B cell (primary cell): Measurements from ENCODE around the gene CYP2W1. TPM values are rescaled to one million over a fixed set of nuclear protein-coding genes. Genes with fewer than 3 reads are reported as not detected.
A peak's percentile ranks its signal among the peaks of the same experiment; 100 is the strongest.

Source experiments
- ATAC-seq: fragments of 200-7000 bp; cut with Tn5 transposase; one replicate; pipeline ENCODE4 v1.10.0; 2021; ENCODE audit warnings: low read depth, mild to moderate bottlenecking, moderate number of reproducible peaks, moderate library complexity
- CTCF ChIA-PET: fragments of 350-600 bp; sonication (Branson Sonifier 250); formaldehyde crosslinking; loops from one replicate; lab custom pipeline; 2021; ENCODE audit warnings: antibody characterized with exemption, inconsistent platforms; lab: Charles Lee
- POLR2A ChIA-PET: fragments of 350-600 bp; sonication (Branson Sonifier 250); formaldehyde crosslinking; loops from one replicate; lab custom pipeline; 2021; ENCODE audit warnings: antibody characterized with exemption; lab: Charles Lee
- DNase-seq: peaks from one replicate; pipeline ENCODE4 v3.0.0; 2013
- H2AFZ ChIP-seq: 2 replicates; pipeline ENCODE4 v1.6.1; 2012; ENCODE audit warnings: mild to moderate bottlenecking, low read depth, low read length; ENCODE audit not compliant: insufficient read depth, poor library complexity, severe bottlenecking
- H3K27ac ChIP-seq, 2 donors: 1 replicate in 1 of 2; 2 replicates in 1 of 2; pipeline ENCODE4 v1.5.1; 2012 to 2013; ENCODE audit warnings: low read length in 2 of 2, mild to moderate bottlenecking in 2 of 2, moderate library complexity in 1 of 2
- H3K27me3 ChIP-seq, 4 experiments: fragments of 200-600 bp in 1 of 4; sonication (generic) in 1 of 4; replicated peaks in 1 of 4; 1 replicate in 2 of 4; 2 replicates in 2 of 4; pipeline versions ENCODE4 v1.6.1 to v1.7.0; 2013 to 2016; ENCODE audit warnings: low read length in 3 of 4, mild to moderate bottlenecking in 2 of 4, mixed read lengths in 1 of 4, moderate library complexity in 1 of 4; ENCODE audit not compliant: insufficient read depth in 4 of 4, control insufficient read depth in 3 of 4; ENCODE audit errors: control extremely low read depth in 1 of 4
- H3K36me3 ChIP-seq, 2 experiments: replicated peaks in 1 of 2; 1 replicate in 1 of 2; 2 replicates in 1 of 2; pipeline versions ENCODE4 v1.6.1 to v1.7.1; 2013; ENCODE audit warnings: low read length in 1 of 2; ENCODE audit not compliant: insufficient read depth in 2 of 2, control insufficient read depth in 1 of 2; ENCODE audit errors: control extremely low read depth in 1 of 2, extremely low read depth in 1 of 2
- H3K4me1 ChIP-seq, 2 donors: fragments of 200-600 bp in 1 of 2; sonication (generic) in 1 of 2; 1 replicate in 1 of 2; 2 replicates in 1 of 2; pipeline versions ENCODE4 v1.5.1 to v1.6.1; 2013 to 2017; ENCODE audit warnings: low read length in 2 of 2; ENCODE audit not compliant: control insufficient read depth in 2 of 2, insufficient read depth in 2 of 2
- H3K4me2 ChIP-seq: replicated peaks from 2 replicates; pipeline ENCODE3; 2012; ENCODE audit warnings: mild to moderate bottlenecking, low read depth, low read length; ENCODE audit not compliant: poor library complexity, severe bottlenecking
- H3K4me3 ChIP-seq, 5 experiments: fragments of 200-600 bp in 1 of 5; sonication (generic) in 1 of 5; 1 replicate in 3 of 5; 2 replicates in 2 of 5; pipeline versions ENCODE4 v1.5.1 to v1.7.0; 2011 to 2016; ENCODE audit warnings: low read length in 4 of 5, mild to moderate bottlenecking in 4 of 5, low read depth in 2 of 5, control low read depth in 1 of 5, moderate library complexity in 1 of 5; ENCODE audit not compliant: insufficient read depth in 1 of 5; ENCODE audit errors: control extremely low read depth in 1 of 5, extremely low read depth in 1 of 5
- H3K79me2 ChIP-seq: fragments of 200-600 bp; sonication (generic); one replicate; pipeline ENCODE4 v1.6.0; 2016; ENCODE audit warnings: low read length; ENCODE audit not compliant: control insufficient read depth, insufficient read depth
- H3K9ac ChIP-seq: fragments of 200-600 bp; sonication (generic); 2 replicates; pipeline ENCODE4 v1.6.1; 2017; ENCODE audit warnings: mild to moderate bottlenecking, low read length, moderate library complexity
- H3K9me3 ChIP-seq, 3 donors: one replicate each; pipeline versions ENCODE4 v1.6.1 to v1.7.1; 2013; ENCODE audit warnings: low read length in 2 of 3; ENCODE audit not compliant: control insufficient read depth in 2 of 3, insufficient read depth in 1 of 3; ENCODE audit errors: control extremely low read depth in 1 of 3
- H4K20me1 ChIP-seq: 2 replicates; pipeline ENCODE4 v1.6.0; 2012; ENCODE audit warnings: mild to moderate bottlenecking, low read length; ENCODE audit not compliant: insufficient read depth, control insufficient read depth, poor library complexity, severe bottlenecking
- H3K27ac Mint-ChIP-seq: one replicate; pipeline ENCODE4 v1.8.0; 2021; ENCODE audit warnings: mixed read lengths
- H3K27me3 Mint-ChIP-seq: one replicate; pipeline ENCODE4 v1.8.0; 2021; ENCODE audit warnings: mixed read lengths
- H3K4me1 Mint-ChIP-seq: one replicate; pipeline ENCODE4 v1.8.0; 2021; ENCODE audit warnings: mixed read lengths
- H3K4me3 Mint-ChIP-seq: one replicate; pipeline ENCODE4 v1.8.0; 2021; ENCODE audit warnings: mixed read lengths
- H3K9me3 Mint-ChIP-seq: one replicate; pipeline ENCODE4 v1.8.0; 2022; ENCODE audit warnings: mixed read lengths; ENCODE audit not compliant: insufficient read depth
- CTCF ChIP-seq: fragments of 200-600 bp; IDR thresholded peaks from one replicate; pipeline ENCODE4 v1.8.0; 2022; ENCODE audit warnings: antibody characterized with exemption, mild to moderate bottlenecking
- EZH2 ChIP-seq: IDR thresholded peaks from 2 replicates; pipeline ENCODE4 v1.6.1; 2012; ENCODE audit warnings: borderline replicate concordance, low read depth, mild to moderate bottlenecking, moderate library complexity, low read length; ENCODE audit not compliant: insufficient read depth, poor library complexity, severe bottlenecking
- WGBS: methylation state at CpG from one replicate; pipeline ENCODE4 v1.1.5; 2013; ENCODE audit warnings: missing lambda C conversion rate; ENCODE audit not compliant: insufficient coverage; 5-methylcytosine and 5-hydroxymethylcytosine counted together
- intact Hi-C: fragments of 100-400 bp; cut with micrococcal nuclease; formaldehyde crosslinking; loops from one replicate; pipeline ENCODE4 v1.10.0; 2022
- polyA plus RNA-seq: library from polyadenylated mRNA; depleted of rRNA; stranded (reverse); fragments of >200 nt; gene quantifications from 2 replicates; pipeline ENCODE4 v1.2.3, GENCODE V29; 2012
- total RNA-seq, 2 donors: library from RNA; stranded (reverse); fragments of 120-200 nt in 1 of 2; gene quantifications; 1 replicate in 1 of 2; 2 replicates in 1 of 2; pipeline versions ENCODE4 v1.2.3 to v1.2.4, GENCODE V29; 2013 to 2022

CYP2W1 gene
- total and polyA plus RNA-seq, 2 donors (not counting 1 experiment from before 2014, with no cell fraction given), result not detected

GRCh38 chr7:964401-965231 is 18.4 kb upstream of the CYP2W1 start:
- H3K4me1 ChIP-seq, result peaks cover 17 to 31% of the 10 kb centered on the region in 2 donors
- Mint-ChIP-seq H3K4me1 (peaks cover 28% of the 10 kb centered on the region), H3K27me3 (peaks cover 16% of the 10 kb centered on the region), H3K4me3 (no peak overlapping the region), H3K27ac (no peak overlapping the region), H3K9me3 (no peaks in the 10 kb centered on the region)
- no peak for DNase-seq
- H3K27me3 ChIP-seq, result peaks cover 0 to 23% (median 0%) of the 10 kb centered on the region in 4 experiments
- no peak overlapping the region for H3K27ac ChIP-seq
- WGBS, result 27% methylated on average over 26 of the region's 27 CpGs
- H3K9ac ChIP-seq, result no peak overlapping the region
- no peak for TF ChIP-seq CTCF
- TF ChIP-seq EZH2, result no peak
- peaks cover 7% of the 10 kb centered on the region for H3K79me2 ChIP-seq
- peak overlapping the region; percentile 68 for H3K4me2 ChIP-seq
- peaks cover 59% of the 10 kb centered on the region for H4K20me1 ChIP-seq
- peaks cover 0 to 33% of the 10 kb centered on the region in 2 experiments for H3K36me3 ChIP-seq
- ATAC-seq, result peak; percentile 19
- no peak overlapping the region for H2AFZ ChIP-seq
- ChIA-PET POLR2A (no interaction called here), CTCF (interaction anchor here (0.8 to 1.9 kb wide), 2 partner anchors 28 to 56 kb away, joined by 3 to 5 read pairs; no protein-coding TSS in a partner anchor)
- peaks cover 0 to 13% (median 0%) of the 10 kb centered on the region in 3 donors for H3K9me3 ChIP-seq
- no peak overlapping the region for H3K4me3 ChIP-seq
- intact Hi-C loops, result no loop called here
